ENCODE data around the gene CAMK2D. TPM values are rescaled to one million over a fixed set of nuclear protein-coding genes. Genes with fewer than 3 reads are reported as not detected.

CAMK2D gene
- total and polyA plus RNA-seq, 2 experiments from 2014 or later = 4.9 to 14.6 TPM

- ATAC-seq = no peak
- peaks cover 6% of the 10 kb centered on the region for H3K4me1 ChIP-seq (ENCODE audit: insufficient read depth)
- no peak overlapping the region for H3K27ac ChIP-seq (ENCODE audit: low read depth)
- H3K27me3 ChIP-seq (ENCODE audit: insufficient read depth) = no peaks in the 10 kb centered on the region
- H3K4me2 ChIP-seq = no peak overlapping the region
- H3K36me3 ChIP-seq (ENCODE audit: insufficient read depth) = no peaks in the 10 kb centered on the region
- H3K27me3 Mint-ChIP-seq (ENCODE audit: insufficient read depth, low read depth, poor library complexity) = peaks cover 2% of the 10 kb centered on the region
- H3K27ac Mint-ChIP-seq = no peak overlapping the region
- H3K9me3 Mint-ChIP-seq = no peaks in the 10 kb centered on the region
- no peak for TF ChIP-seq ZNF114 (CRISPR knock-in tag; IDR thresholded peaks at IDR 0.05)
- no peak for TF ChIP-seq CTCF (conservative IDR thresholded peaks at IDR 0.05; ENCODE audit: low read depth in 2 of 2)
- no peak for TF ChIP-seq JUNB (IDR thresholded peaks at IDR 0.05; ENCODE audit: unreplicated experiment)
- no peak for TF ChIP-seq EZH2 (IDR thresholded peaks at IDR 0.05; ENCODE audit: low read depth, unreplicated experiment)
- no peak for TF ChIP-seq ETS1 (IDR thresholded peaks at IDR 0.05)
- no peak for TF ChIP-seq REST (IDR thresholded peaks at IDR 0.05; ENCODE audit: unreplicated experiment)
- H2AFZ ChIP-seq = no peak overlapping the region
- H3F3A ChIP-seq (replicated peaks; ENCODE audit: low read depth) = no peaks in the 10 kb centered on the region
- no peak overlapping the region for H3K4me3 Mint-ChIP-seq
- H3K4me3 ChIP-seq = no peak overlapping the region
- no peaks in the 10 kb centered on the region for H3K9me2 ChIP-seq (ENCODE audit: insufficient read depth)
- DNase-seq (ENCODE audit: low spot score) = no peak
- H4K20me1 ChIP-seq (replicated peaks; ENCODE audit: insufficient read depth) = no peaks in the 10 kb centered on the region
- H3K36me3 Mint-ChIP-seq (ENCODE audit: low read depth) = no peaks in the 10 kb centered on the region
- H3K4me1 Mint-ChIP-seq = peaks cover 7% of the 10 kb centered on the region
- H3K79me2 ChIP-seq (replicated peaks; ENCODE audit: insufficient read depth) = no peaks in the 10 kb centered on the region
These were observed 84.2 kb downstream of the CAMK2D start for GRCh38 chr4:113677325-113677724.

GRCh38 chr4:113675731-113676697, 85.5 kb downstream of the CAMK2D start:
- no peak overlapping the region for H3K27ac ChIP-seq (ENCODE audit: low read depth)
- Mint-ChIP-seq H3K4me3 (no peak overlapping the region), H3K9me3 (no peaks in the 10 kb centered on the region), H3K36me3 (ENCODE audit: low read depth) (no peaks in the 10 kb centered on the region), H3K27ac (no peak overlapping the region), H3K4me1 (peaks cover 11% of the 10 kb centered on the region), H3K27me3 (ENCODE audit: insufficient read depth, low read depth, poor library complexity) (peaks cover 2% of the 10 kb centered on the region)
- H3K36me3 ChIP-seq (ENCODE audit: insufficient read depth) = no peaks in the 10 kb centered on the region
- no peak overlapping the region for H2AFZ ChIP-seq
- H3F3A ChIP-seq (replicated peaks; ENCODE audit: low read depth) = no peaks in the 10 kb centered on the region
- H3K4me3 ChIP-seq = no peak overlapping the region
- peaks cover 6% of the 10 kb centered on the region for H3K4me1 ChIP-seq (ENCODE audit: insufficient read depth)
- DNase-seq (ENCODE audit: low spot score) (no peak), ATAC-seq (no peak)
- H3K27me3 ChIP-seq (ENCODE audit: insufficient read depth) = no peaks in the 10 kb centered on the region
- no peaks in the 10 kb centered on the region for H4K20me1 ChIP-seq (replicated peaks; ENCODE audit: insufficient read depth)
- H3K79me2 ChIP-seq (replicated peaks; ENCODE audit: insufficient read depth) = no peaks in the 10 kb centered on the region
- no peak overlapping the region for H3K4me2 ChIP-seq
- H3K9me2 ChIP-seq (ENCODE audit: insufficient read depth) = no peaks in the 10 kb centered on the region
- TF ChIP-seq NANOG (IDR thresholded peaks at IDR 0.05; ENCODE audit: borderline replicate concordance) = no peak
- TF ChIP-seq ZNF331 (CRISPR knock-in tag; IDR thresholded peaks at IDR 0.05; ENCODE audit: low read depth) = no peak
- TF ChIP-seq STAT1 (IDR thresholded peaks at IDR 0.05; ENCODE audit: unreplicated experiment) = no peak
- TF ChIP-seq CTCF (conservative IDR thresholded peaks at IDR 0.05; ENCODE audit: low read depth in 2 of 2) = no peak
- no peak for TF ChIP-seq ZNF114 (CRISPR knock-in tag; IDR thresholded peaks at IDR 0.05)
- TF ChIP-seq ETS1 (IDR thresholded peaks at IDR 0.05) = no peak
